CD4-positive, alpha-beta T cell treated with Interleukin-21 for 1 hour (primary cell): ENCODE data around the gene ATP8B2.

ENCODE experiments used
- DNase-seq: peaks from one replicate; pipeline ENCODE4 v3.0.0-alpha.2; 2020

ATP8B2 gene

DNA sequence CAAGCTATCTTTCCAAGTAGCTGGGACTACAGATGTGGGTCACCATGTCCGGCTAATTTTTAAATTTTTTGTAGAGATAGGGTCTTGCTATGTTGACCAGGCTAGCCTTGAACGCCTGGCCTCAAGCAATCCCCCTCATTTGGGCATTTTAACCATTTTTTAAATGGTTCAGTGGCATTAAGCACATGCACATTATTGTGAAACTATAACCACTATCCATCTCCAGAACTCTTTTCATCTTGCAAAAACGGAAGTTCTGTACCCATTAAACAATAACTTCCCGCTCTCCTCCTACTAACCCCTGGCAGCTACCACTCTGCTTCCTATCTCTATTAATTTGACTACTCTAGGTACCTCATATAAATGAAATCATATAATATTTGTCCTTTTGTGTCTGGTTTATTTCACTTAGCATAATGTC is 75.1 kb downstream of the ATP8B2 start:
- DNase-seq = no peak
